CD4-positive, alpha-beta memory T cell (primary cell): ENCODE data around the gene CCDC88C. TPM values are rescaled to one million over a fixed set of nuclear protein-coding genes. Genes with fewer than 3 reads are reported as not detected.
A peak's percentile ranks its signal among the peaks of the same experiment; 100 is the strongest.

Source experiments
- CTCF ChIA-PET: fragments of 350-600 bp; sonication (Branson Sonifier 250); formaldehyde crosslinking; loops from one replicate; lab custom pipeline; 2021; ENCODE audit warnings: inconsistent platforms; ENCODE audit not compliant: partially characterized antibody; lab: Charles Lee
- POLR2A ChIA-PET: fragments of 350-600 bp; sonication (Branson Sonifier 250); formaldehyde crosslinking; loops from one replicate; lab custom pipeline; 2021; ENCODE audit not compliant: partially characterized antibody; lab: Charles Lee
- DNase-seq, 5 donors: peaks; one replicate each; pipeline versions ENCODE4 v3.0.0 to v3.0.0-alpha.2; 2020 to 2022; ENCODE audit warnings: mixed read lengths in 1 of 5
- H3K27ac ChIP-seq: one replicate; pipeline ENCODE4 v1.7.0; 2013; ENCODE audit warnings: low read depth, low read length
- H3K27me3 ChIP-seq: 2 replicates; pipeline ENCODE4 v1.7.0; 2013; ENCODE audit warnings: mild to moderate bottlenecking, low read length, moderate library complexity; ENCODE audit not compliant: insufficient read depth
- H3K36me3 ChIP-seq: 2 replicates; pipeline ENCODE4 v1.7.0; 2013; ENCODE audit warnings: mild to moderate bottlenecking, low read length, moderate library complexity; ENCODE audit not compliant: insufficient read depth
- H3K4me1 ChIP-seq: 2 replicates; pipeline ENCODE4 v1.7.0; 2013; ENCODE audit warnings: mild to moderate bottlenecking, low read length, moderate library complexity; ENCODE audit not compliant: insufficient read depth
- H3K4me3 ChIP-seq, 2 donors: one replicate each; pipeline ENCODE4 v1.7.0; 2013; ENCODE audit warnings: low read length in 2 of 2, mild to moderate bottlenecking in 1 of 2
- H3K9me3 ChIP-seq, 2 donors: one replicate each; pipeline ENCODE4 v1.7.0; 2013; ENCODE audit warnings: low read length in 2 of 2, control low read depth in 1 of 2; ENCODE audit not compliant: control insufficient read depth in 1 of 2
- H3K27ac Mint-ChIP-seq, 7 donors: one replicate each; pipeline ENCODE4 v1.8.0; 2020 to 2021; ENCODE audit warnings: mixed read lengths in 7 of 7, mild to moderate bottlenecking in 6 of 7, inconsistent platforms in 3 of 7, moderate library complexity in 3 of 7
- H3K27me3 Mint-ChIP-seq, 2 donors: one replicate each; pipeline ENCODE4 v1.8.0; 2020 to 2021; ENCODE audit warnings: mixed read lengths in 2 of 2
- H3K36me3 Mint-ChIP-seq, 2 donors: one replicate each; pipeline ENCODE4 v1.8.0; 2020 to 2021; ENCODE audit warnings: mixed read lengths in 2 of 2, inconsistent platforms in 1 of 2, mild to moderate bottlenecking in 1 of 2
- H3K4me1 Mint-ChIP-seq, 4 donors: one replicate each; pipeline ENCODE4 v1.8.0; 2020 to 2021; ENCODE audit warnings: mixed read lengths in 4 of 4, mild to moderate bottlenecking in 1 of 4
- H3K4me3 Mint-ChIP-seq, 8 donors: one replicate each; pipeline ENCODE4 v1.8.0; 2020 to 2021; ENCODE audit warnings: mixed read lengths in 8 of 8, mild to moderate bottlenecking in 7 of 8, moderate library complexity in 6 of 8, inconsistent platforms in 3 of 8
- H3K9me3 Mint-ChIP-seq, 8 donors: one replicate each; pipeline ENCODE4 v1.8.0; 2020 to 2021; ENCODE audit warnings: mixed read lengths in 8 of 8, mild to moderate bottlenecking in 5 of 8, inconsistent platforms in 3 of 8, moderate library complexity in 1 of 8
- intact Hi-C: fragments of 100-400 bp; cut with micrococcal nuclease; formaldehyde crosslinking; loops from one replicate; pipeline ENCODE4 v1.15.1; 2023
- polyA plus RNA-seq, 2 donors: library from polyadenylated mRNA; unstranded; fragments of 300-500 nt; fragmentation: Illumina TruSeq; gene quantifications; one replicate each; pipeline ENCODE4 v1.2.3, GENCODE V29; 2021
- total RNA-seq, 2 experiments: library from RNA; stranded (reverse); gene quantifications; one replicate each; pipeline ENCODE4 v1.2.3, GENCODE V29; 2021

The CCDC88C gene
- total and polyA plus RNA-seq, 4 experiments from 2014 or later = 17.1 to 293 (median 161) TPM

DNA sequence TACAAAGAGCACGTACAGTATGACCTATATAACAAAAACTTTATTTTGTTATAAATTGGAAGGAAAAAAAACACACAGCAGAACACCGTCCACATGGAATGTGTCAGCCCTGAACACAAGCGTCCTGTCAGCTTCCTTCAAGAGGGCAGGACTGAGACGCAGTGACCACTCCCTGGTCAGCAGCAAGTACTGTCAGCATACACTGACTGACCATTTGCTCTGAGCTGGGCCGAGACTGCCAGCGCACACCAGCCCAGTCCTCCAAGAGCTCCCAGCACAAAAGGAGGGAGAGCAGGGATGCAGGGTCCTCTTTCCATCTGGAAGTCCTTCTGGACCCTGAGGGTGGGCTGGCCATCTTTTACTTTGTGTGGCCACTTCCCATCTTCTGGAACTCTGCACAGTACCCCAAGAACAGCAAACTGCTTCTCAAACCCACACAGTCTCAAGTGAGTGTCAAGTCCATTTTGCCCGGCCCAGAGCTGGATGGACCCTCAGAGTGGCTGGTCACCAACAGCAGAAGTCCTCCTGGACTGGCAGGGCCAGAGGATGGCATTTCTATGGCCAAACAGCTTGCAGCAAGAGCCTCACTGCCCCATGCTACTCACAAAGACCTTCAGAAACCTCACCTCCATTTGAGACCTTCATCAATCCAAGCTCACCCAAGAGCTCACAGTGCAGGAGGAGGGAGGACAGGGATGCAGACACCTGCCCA, 11.7 kb downstream of the CCDC88C start:
- Mint-ChIP-seq H3K9me3 (peaks cover 0 to 1% (median 0%) of the 10 kb centered on the region in 8 donors), H3K27me3 (no peaks in the 10 kb centered on the region), H3K4me1 (peaks cover 68 to 96% (median 85%) of the 10 kb centered on the region in 4 donors), H3K27ac (peak overlapping the region; percentile 94 to 99 (median 95)), H3K36me3 (peaks cover 37 to 69% of the 10 kb centered on the region in 2 donors), H3K4me3 (peak overlapping the region; percentile 70 to 88 (median 82))
- ChIA-PET POLR2A (interaction anchor here (0.6 to 22.5 kb wide), 13 partner anchors 10 to 162 kb away, joined by 3 to 520 read pairs (median 4); partner anchors contain the start of gene CCDC88C), CTCF (interaction anchor here (0.5 to 2.0 kb wide), 11 partner anchors 11 to 100 kb away, joined by 3 to 9 read pairs (median 3); partner anchors contain the start of gene CCDC88C)
- Histone ChIP-seq H3K27me3 (no peaks in the 10 kb centered on the region), H3K9me3 (no peaks in the 10 kb centered on the region), H3K4me1 (peaks cover 98% of the 10 kb centered on the region), H3K4me3 (peak overlapping the region in 1 of 2 donors; percentile 49), H3K27ac (peak overlapping the region; percentile 94), H3K36me3 (peaks cover 21% of the 10 kb centered on the region)
- intact Hi-C loops = loop anchor here (1.0 kb wide), 1 partner anchor 10 kb away; no protein-coding TSS in a partner anchor
- DNase-seq = peak in 1 of 5 donors; percentile 35

DNA sequence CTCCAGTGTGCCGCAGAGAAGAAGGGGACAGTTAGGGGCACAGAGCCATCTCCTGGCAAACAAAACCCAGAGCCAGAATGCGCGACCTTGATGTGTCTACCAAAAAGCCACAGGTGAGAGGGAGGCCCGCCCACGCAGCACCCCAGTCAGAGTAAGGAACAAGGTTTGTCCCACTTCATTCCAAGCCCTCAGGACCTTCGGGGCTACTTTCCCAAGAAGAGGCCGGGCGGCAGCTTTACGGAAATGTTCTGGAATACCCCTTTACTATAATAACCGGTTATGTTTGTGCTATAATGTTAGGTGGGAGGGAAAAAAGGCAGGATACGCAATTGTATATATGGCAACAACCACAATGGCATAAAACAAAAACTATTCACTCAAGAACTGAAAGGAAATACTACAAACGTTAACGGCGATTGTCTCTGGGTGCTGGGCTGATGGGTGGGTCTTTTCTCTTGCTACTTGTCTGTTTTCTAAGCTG, 12.3 kb downstream of the CCDC88C start:
- ChIA-PET CTCF (interaction anchor here (0.5 to 2.0 kb wide), 12 partner anchors 12 to 100 kb away, joined by 3 to 9 read pairs (median 3); partner anchors contain the start of gene CCDC88C), POLR2A (interaction anchor here (0.6 to 22.5 kb wide), 13 partner anchors 10 to 162 kb away, joined by 3 to 520 read pairs (median 4); partner anchors contain the start of gene CCDC88C)
- peak overlapping the region; percentile 94 for H3K27ac ChIP-seq
- peaks cover 98% of the 10 kb centered on the region for H3K4me1 ChIP-seq
- intact Hi-C loops = loop anchor here (1.0 kb wide), 1 partner anchor 11 kb away; no protein-coding TSS in a partner anchor
- peaks cover 21% of the 10 kb centered on the region for H3K36me3 ChIP-seq
- H3K4me1 Mint-ChIP-seq = peaks cover 68 to 96% (median 85%) of the 10 kb centered on the region in 4 donors
- peak overlapping the region; percentile 70 to 88 (median 82) for H3K4me3 Mint-ChIP-seq
- no peaks in the 10 kb centered on the region for H3K9me3 ChIP-seq
- H3K36me3 Mint-ChIP-seq = peaks cover 36 to 67% of the 10 kb centered on the region in 2 donors
- peaks cover 0 to 1% (median 0%) of the 10 kb centered on the region in 8 donors for H3K9me3 Mint-ChIP-seq
- H3K27ac Mint-ChIP-seq = peak overlapping the region; percentile 94 to 99 (median 95)
- no peaks in the 10 kb centered on the region for H3K27me3 Mint-ChIP-seq
- DNase-seq = peak; percentile 73 to 84 (median 80)
- no peaks in the 10 kb centered on the region for H3K27me3 ChIP-seq
- H3K4me3 ChIP-seq = peak overlapping the region in 1 of 2 donors; percentile 49

DNA sequence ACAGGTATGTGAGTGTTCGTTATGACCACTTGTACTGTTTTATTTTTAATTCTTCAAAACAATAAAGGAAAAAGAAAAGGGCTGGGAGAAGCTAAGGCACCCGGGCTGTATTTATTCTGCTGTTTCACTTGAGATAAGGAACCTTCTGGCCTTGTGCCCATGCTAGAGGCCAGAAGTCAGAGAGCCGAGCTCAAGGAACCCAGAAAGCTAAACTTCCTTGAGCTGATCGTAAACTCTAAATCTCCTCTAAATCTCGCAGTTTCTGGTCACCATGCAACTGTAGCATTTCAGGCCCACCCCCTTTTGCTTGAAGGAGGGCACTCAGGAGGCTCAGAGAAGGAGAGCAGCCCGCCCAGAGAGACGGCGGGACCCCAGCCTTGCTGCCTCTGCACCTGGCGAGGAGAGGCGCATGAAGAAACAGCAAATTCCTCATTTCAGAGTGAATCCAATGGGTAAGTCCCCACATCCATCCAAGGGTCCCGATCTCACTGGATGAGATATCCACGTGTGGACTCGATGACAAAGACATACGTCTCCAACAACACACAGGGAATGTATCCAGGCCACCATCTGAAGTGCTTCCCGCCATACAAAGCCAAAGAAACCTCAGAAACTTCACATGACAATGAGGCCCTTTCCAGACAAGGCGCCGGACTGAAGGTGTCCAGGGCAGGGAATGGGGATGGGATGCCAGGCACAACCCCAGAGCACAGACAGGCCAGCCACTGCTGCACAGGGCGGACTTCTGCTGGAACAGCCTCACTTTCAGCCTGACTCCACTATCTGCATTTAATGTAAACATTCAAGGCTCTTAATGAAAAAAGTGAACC, 14.6 kb downstream of the CCDC88C start:
- Mint-ChIP-seq H3K4me3 (peak overlapping the region; percentile 54 to 82 (median 79)), H3K4me1 (peaks cover 62 to 97% (median 84%) of the 10 kb centered on the region in 4 donors), H3K27me3 (no peaks in the 10 kb centered on the region), H3K9me3 (no peaks in the 10 kb centered on the region), H3K36me3 (peaks cover 19 to 60% of the 10 kb centered on the region in 2 donors), H3K27ac (peak overlapping the region; percentile 94 to 99 (median 95))
- H3K27ac ChIP-seq = peak overlapping the region; percentile 94
- intact Hi-C loops = loop anchor here (5.0 kb wide), 1 partner anchor 51 kb away; no protein-coding TSS in a partner anchor
- peak in 1 of 5 donors; percentile 38 for DNase-seq
- no peaks in the 10 kb centered on the region for H3K9me3 ChIP-seq
- H3K27me3 ChIP-seq = no peaks in the 10 kb centered on the region
- POLR2A ChIA-PET = interaction anchor here (0.9 to 22.5 kb wide), 8 partner anchors 12 to 88 kb away, joined by 3 to 520 read pairs (median 4); partner anchors contain the start of gene CCDC88C
- peaks cover 15% of the 10 kb centered on the region for H3K36me3 ChIP-seq
- peak overlapping the region in 1 of 2 donors; percentile 5 for H3K4me3 ChIP-seq
- CTCF ChIA-PET = interaction anchor here (0.6 to 9.4 kb wide), 9 partner anchors 9 to 79 kb away, joined by 3 to 88 read pairs (median 4); partner anchors contain the start of gene CCDC88C
- H3K4me1 ChIP-seq = peaks cover 97% of the 10 kb centered on the region

DNA sequence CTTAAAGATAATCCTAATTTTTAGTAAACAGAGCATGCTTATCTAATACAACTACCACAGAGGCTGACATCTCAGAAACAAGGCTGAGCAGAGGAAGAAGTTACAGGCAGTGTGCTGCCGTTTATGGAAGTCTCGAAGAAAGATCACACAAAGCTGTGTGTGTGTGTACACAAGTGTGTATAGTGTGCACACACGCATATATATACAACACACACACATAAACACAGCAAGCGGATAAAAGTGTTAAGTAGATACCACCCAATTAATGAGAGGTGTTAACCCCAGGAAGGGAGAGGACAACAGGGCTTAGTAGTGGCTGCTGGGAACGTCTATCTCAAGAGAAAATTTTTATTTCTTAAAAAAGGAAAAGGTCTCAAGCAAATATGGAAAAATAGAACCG, 15.3 kb downstream of the CCDC88C start:
- peaks cover 97% of the 10 kb centered on the region for H3K4me1 ChIP-seq
- no peaks in the 10 kb centered on the region for H3K27me3 ChIP-seq
- Mint-ChIP-seq H3K9me3 (no peaks in the 10 kb centered on the region), H3K27me3 (no peaks in the 10 kb centered on the region), H3K4me1 (peaks cover 65 to 97% (median 83%) of the 10 kb centered on the region in 4 donors), H3K27ac (peak overlapping the region; percentile 94 to 99 (median 95)), H3K4me3 (peak overlapping the region; percentile 65 to 82 (median 81)), H3K36me3 (peaks cover 15 to 59% of the 10 kb centered on the region in 2 donors)
- intact Hi-C loops = loop anchor here (5.0 kb wide), 1 partner anchor 50 kb away; no protein-coding TSS in a partner anchor
- H3K9me3 ChIP-seq = no peaks in the 10 kb centered on the region
- DNase-seq = no peak
- peaks cover 10% of the 10 kb centered on the region for H3K36me3 ChIP-seq
- POLR2A ChIA-PET = interaction anchor here (0.9 to 22.5 kb wide), 6 partner anchors 12 to 87 kb away, joined by 3 to 520 read pairs (median 3); partner anchors contain the start of gene CCDC88C
- peak overlapping the region; percentile 94 for H3K27ac ChIP-seq
- CTCF ChIA-PET = interaction anchor here (0.6 to 9.4 kb wide), 6 partner anchors 9 to 79 kb away, joined by 3 to 88 read pairs (median 8); partner anchors contain the start of gene CCDC88C
- peak overlapping the region in 1 of 2 donors; percentile 1 for H3K4me3 ChIP-seq

DNA sequence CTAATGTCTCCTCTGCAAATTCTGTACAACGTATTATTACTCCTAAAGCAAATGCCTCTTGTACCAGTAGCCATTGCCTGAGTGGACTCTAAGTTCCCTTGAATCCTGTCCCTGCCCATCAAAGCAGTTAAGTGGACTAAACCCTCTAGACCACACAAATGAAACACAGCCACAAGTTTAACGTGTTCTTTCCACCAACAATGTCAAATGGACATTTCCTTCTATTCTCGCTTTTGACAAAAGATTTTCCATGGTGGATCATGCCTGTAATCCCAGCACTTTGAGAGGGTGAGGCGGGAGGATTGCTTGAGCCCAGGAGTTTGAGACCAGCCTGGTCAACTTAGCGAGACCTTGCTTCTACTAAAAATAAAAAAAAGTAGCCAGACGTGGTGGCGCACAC, 15.9 kb downstream of the CCDC88C start:
- no peaks in the 10 kb centered on the region for H3K27me3 ChIP-seq
- Mint-ChIP-seq H3K4me1 (peaks cover 65 to 97% (median 82%) of the 10 kb centered on the region in 4 donors), H3K9me3 (no peaks in the 10 kb centered on the region), H3K4me3 (peak overlapping the region; percentile 65 to 82 (median 81)), H3K27me3 (no peaks in the 10 kb centered on the region), H3K27ac (peak overlapping the region; percentile 94 to 99 (median 95)), H3K36me3 (peaks cover 9 to 58% of the 10 kb centered on the region in 2 donors)
- intact Hi-C loops = loop anchor here (2.0 to 5.0 kb wide), 2 partner anchors 29 to 49 kb away; no protein-coding TSS in a partner anchor
- CTCF ChIA-PET = interaction anchor here (1.4 to 9.4 kb wide), 5 partner anchors 12 to 78 kb away, joined by 3 to 88 read pairs (median 34); partner anchors contain the start of gene CCDC88C
- H3K27ac ChIP-seq = peak overlapping the region; percentile 94
- POLR2A ChIA-PET = interaction anchor here (0.9 to 22.5 kb wide), 8 partner anchors 11 to 86 kb away, joined by 3 to 520 read pairs (median 10); partner anchors contain the start of gene CCDC88C
- H3K9me3 ChIP-seq = no peaks in the 10 kb centered on the region
- DNase-seq = no peak
- H3K36me3 ChIP-seq = peaks cover 5% of the 10 kb centered on the region
- H3K4me1 ChIP-seq = peaks cover 97% of the 10 kb centered on the region
- peak overlapping the region in 1 of 2 donors; percentile 1 for H3K4me3 ChIP-seq

DNA sequence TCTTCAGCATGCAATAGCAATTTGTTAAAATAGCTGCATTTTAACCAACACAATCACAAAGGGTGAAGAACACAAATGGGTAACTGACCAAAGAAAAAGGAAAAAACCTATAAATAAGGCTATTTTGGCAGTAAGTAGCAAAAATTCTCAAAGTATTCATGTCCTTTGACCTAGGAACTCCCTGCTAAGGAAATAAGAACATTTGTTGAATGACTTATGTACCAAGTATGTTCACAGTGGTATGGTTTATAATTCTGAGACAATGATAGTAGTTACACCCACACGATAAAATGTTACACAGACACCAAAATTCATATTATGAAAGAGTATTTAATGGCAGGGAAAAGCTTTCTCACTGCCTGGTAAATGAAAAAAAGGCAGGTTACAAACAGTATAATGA, 16.9 kb downstream of the CCDC88C start:
- no peaks in the 10 kb centered on the region for H3K9me3 Mint-ChIP-seq
- no peaks in the 10 kb centered on the region for H3K27me3 Mint-ChIP-seq
- ChIA-PET POLR2A (interaction anchor here (1.2 to 22.5 kb wide), 12 partner anchors 8 to 85 kb away, joined by 4 to 520 read pairs (median 10); partner anchors contain the start of gene CCDC88C), CTCF (interaction anchor here (0.8 to 9.4 kb wide), 10 partner anchors 9 to 83 kb away, joined by 3 to 88 read pairs (median 16); partner anchors contain the start of gene CCDC88C)
- peaks cover 69 to 97% (median 82%) of the 10 kb centered on the region in 4 donors for H3K4me1 Mint-ChIP-seq
- Histone ChIP-seq H3K9me3 (no peaks in the 10 kb centered on the region), H3K4me3 (peak overlapping the region; percentile 67 to 87), H3K4me1 (peaks cover 97% of the 10 kb centered on the region), H3K27ac (peak overlapping the region; percentile 83), H3K27me3 (no peaks in the 10 kb centered on the region), H3K36me3 (peaks cover 9% of the 10 kb centered on the region)
- no peak for DNase-seq
- H3K27ac Mint-ChIP-seq = peak overlapping the region; percentile 90 to 99 (median 98)
- peaks cover 10 to 59% of the 10 kb centered on the region in 2 donors for H3K36me3 Mint-ChIP-seq
- intact Hi-C loops = loop anchor here (1.0 to 5.0 kb wide), 4 partner anchors 16 to 48 kb away; no protein-coding TSS in a partner anchor
- peak overlapping the region; percentile 96 to 100 (median 99) for H3K4me3 Mint-ChIP-seq
